ENCODE results near the gene ZNF503.

Gene ZNF503

GRCh38 chr10:75438275-75438674 lies 36.7 kb upstream of the ZNF503 start:
- in situ Hi-C loops (cut with MboI; ENCODE audit: low pct_unique_long_range_greater_than_20kb, low sequenced_read_pairs, unreplicated experiment) = no loop called here
- no peak for TF ChIP-seq CTCF (IDR thresholded peaks at IDR 0.05; ENCODE audit: extremely low read depth, insufficient read depth, missing control alignments)
- DNase-seq (ENCODE audit: low spot score) = no peak

GRCh38 chr10:75437693-75438092 lies 36.1 kb upstream of the ZNF503 start:
- in situ Hi-C loops (cut with MboI; ENCODE audit: low pct_unique_long_range_greater_than_20kb, low sequenced_read_pairs, unreplicated experiment) = no loop called here
- no peak for TF ChIP-seq CTCF (IDR thresholded peaks at IDR 0.05; ENCODE audit: extremely low read depth, insufficient read depth, missing control alignments)
- DNase-seq (ENCODE audit: low spot score) = no peak

GRCh38 chr10:75436896-75437295 lies 35.3 kb upstream of the ZNF503 start:
- no peak for DNase-seq (ENCODE audit: low spot score)
- in situ Hi-C loops (cut with MboI; ENCODE audit: low pct_unique_long_range_greater_than_20kb, low sequenced_read_pairs, unreplicated experiment) = no loop called here
- TF ChIP-seq CTCF (IDR thresholded peaks at IDR 0.05; ENCODE audit: extremely low read depth, insufficient read depth, missing control alignments) = no peak

GRCh38 chr10:75435291-75435690 lies 33.7 kb upstream of the ZNF503 start:
- in situ Hi-C loops (cut with MboI; ENCODE audit: low pct_unique_long_range_greater_than_20kb, low sequenced_read_pairs, unreplicated experiment) = no loop called here
- no peak for TF ChIP-seq CTCF (IDR thresholded peaks at IDR 0.05; ENCODE audit: extremely low read depth, insufficient read depth, missing control alignments)
- no peak for DNase-seq (ENCODE audit: low spot score)

- no peak for DNase-seq (ENCODE audit: low spot score)
- in situ Hi-C loops (cut with MboI; ENCODE audit: low pct_unique_long_range_greater_than_20kb, low sequenced_read_pairs, unreplicated experiment) = no loop called here
- no peak for TF ChIP-seq CTCF (IDR thresholded peaks at IDR 0.05; ENCODE audit: extremely low read depth, insufficient read depth, missing control alignments)
Measured at GRCh38 chr10:75434291-75434690, 32.7 kb upstream of the ZNF503 start.

GRCh38 chr10:75433216-75433615 lies 31.7 kb upstream of the ZNF503 start:
- in situ Hi-C loops (cut with MboI; ENCODE audit: low pct_unique_long_range_greater_than_20kb, low sequenced_read_pairs, unreplicated experiment) = no loop called here
- no peak for TF ChIP-seq CTCF (IDR thresholded peaks at IDR 0.05; ENCODE audit: extremely low read depth, insufficient read depth, missing control alignments)
- no peak for DNase-seq (ENCODE audit: low spot score)

GRCh38 chr10:75432763-75433162 lies 31.2 kb upstream of the ZNF503 start:
- in situ Hi-C loops (cut with MboI; ENCODE audit: low pct_unique_long_range_greater_than_20kb, low sequenced_read_pairs, unreplicated experiment) = no loop called here
- no peak for DNase-seq (ENCODE audit: low spot score)
- TF ChIP-seq CTCF (IDR thresholded peaks at IDR 0.05; ENCODE audit: extremely low read depth, insufficient read depth, missing control alignments) = no peak
